ENCODE results near the gene ZMPSTE24. TPM values are rescaled to one million over a fixed set of nuclear protein-coding genes. Genes with fewer than 3 reads are reported as not detected.
"Not testable (repeated sequence)": the region's sequence is repeated elsewhere in the genome, so short reads cannot be mapped to it uniquely, and the experiment has no call there.

The ZMPSTE24 gene
- total and polyA plus RNA-seq, 7 experiments from 2014 or later = 9.5 to 31.0 (median 14.5) TPM

DNA sequence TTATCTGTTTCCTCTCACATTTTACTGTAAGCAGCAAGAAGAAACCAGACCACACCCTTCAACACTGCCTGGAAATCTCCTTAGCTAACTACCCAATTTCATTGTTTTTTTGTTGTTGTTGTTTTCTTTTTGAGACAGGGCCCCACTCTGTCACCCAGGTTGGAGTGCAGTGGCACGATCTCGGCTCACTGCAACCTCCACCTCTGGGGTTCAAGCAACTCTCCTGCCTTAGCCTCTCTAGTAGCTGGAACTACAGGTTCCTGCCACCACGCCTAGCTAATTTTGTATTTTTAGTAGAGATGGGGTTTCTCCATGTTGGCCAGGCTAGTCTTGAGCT lies 84.3 kb downstream of the ZMPSTE24 start:
- intact Hi-C loops (cut with micrococcal nuclease) = loop anchor here (1.0 to 5.0 kb wide), 2 partner anchors 43 to 245 kb away; partner anchors contain the start of gene PPT1 (in 1 of the 2)
- H3K4me1 Mint-ChIP-seq = peaks cover 45 to 67% (median 65%) of the 10 kb centered on the region in 7 donors
- not testable (repeated sequence) for H3K4me3 ChIP-seq (ENCODE audit: low read length); H3K36me3 Mint-ChIP-seq; H3K27me3 ChIP-seq (ENCODE audit: control insufficient read depth in 2 of 2, insufficient read depth in 2 of 2, low read length in 2 of 2); H3K27me3 Mint-ChIP-seq; H3K9me3 ChIP-seq (ENCODE audit: control insufficient read depth in 2 of 3, low read length in 3 of 3); H3K9me3 Mint-ChIP-seq; H3K36me3 ChIP-seq (ENCODE audit: control insufficient read depth in 2 of 3, insufficient read depth in 3 of 3, low read length in 3 of 3)
- ChIA-PET CTCF (interaction anchor here (0.6 to 10.2 kb wide), 13 partner anchors 15 to 1999 kb away, joined by 3 to 152 read pairs (median 5); partner anchors contain the start of genes SMAP2 and ZMPSTE24), POLR2A (interaction anchor here (0.6 to 3.6 kb wide), 11 partner anchors 10 to 85 kb away, joined by 3 to 23 read pairs (median 4); partner anchors contain the start of genes SMAP2 and ZMPSTE24)
- peak overlapping the region; percentile 22 to 82 (median 64) for H3K4me3 Mint-ChIP-seq
- peak; percentile 14 for ATAC-seq
- peak in 2 of 9 donors; percentile 29 to 42 for DNase-seq
- Histone ChIP-seq H3K27ac (ENCODE audit: low read depth, low read length) (peak overlapping the region; percentile 44), H3K4me1 (ENCODE audit: control insufficient read depth in 2 of 2, insufficient read depth in 2 of 2, low read length in 2 of 2) (peaks cover 6 to 48% of the 10 kb centered on the region in 2 donors)
- H3K27ac Mint-ChIP-seq = peak overlapping the region; percentile 84 to 96 (median 92)

Other genes with a start within 250 kb of the ZMPSTE24 start
- 100 to 1,000 TPM; 176 to 683 (median 282) TPM for gene CAP1, start 217.5 kb upstream of the ZMPSTE24 start, total RNA-seq
- 100 to 1,000 TPM; 519 to 668 TPM for gene CAP1, start 217.5 kb upstream of the ZMPSTE24 start, polyA plus RNA-seq
- 100 to 1,000 TPM in 2 of 5 experiments, 10 to 100 TPM in 3; 51.8 to 114 (median 62.6) TPM for gene PPT1, start 161.0 kb upstream of the ZMPSTE24 start, total RNA-seq
- gene PPT1, start 161.0 kb upstream of the ZMPSTE24 start, polyA plus RNA-seq = 100 to 1,000 TPM; 240 to 264 TPM
- gene RLF, start 96.8 kb upstream of the ZMPSTE24 start, total RNA-seq = 10 to 100 TPM; 20.9 to 28.6 (median 24.7) TPM
- 10 to 100 TPM in 1 of 2 donors, 1 to 10 TPM in 1; 9.9 to 13.0 TPM for gene RLF, start 96.8 kb upstream of the ZMPSTE24 start, polyA plus RNA-seq
- not detected for gene TMCO2, start 10.3 kb upstream of the ZMPSTE24 start, total RNA-seq
- gene TMCO2, start 10.3 kb upstream of the ZMPSTE24 start, polyA plus RNA-seq = not detected
- 10 to 100 TPM in 1 of 5 experiments, 1 to 10 TPM in 3, under 1 TPM in 1; 0.97 to 14.6 (median 3.4) TPM for gene COL9A2, start 59.0 kb downstream of the ZMPSTE24 start, total RNA-seq
- gene COL9A2, start 59.0 kb downstream of the ZMPSTE24 start, polyA plus RNA-seq = under 1 TPM; 0.43 to 0.55 TPM
- gene SMAP2, start 115.5 kb downstream of the ZMPSTE24 start, total RNA-seq = 100 to 1,000 TPM; 144 to 210 (median 187) TPM
- gene SMAP2, start 115.5 kb downstream of the ZMPSTE24 start, polyA plus RNA-seq = 100 to 1,000 TPM; 226 to 542 TPM
- 1 to 10 TPM; 2.2 to 8.3 (median 5.3) TPM for gene ZFP69B, start 192.2 kb downstream of the ZMPSTE24 start, total RNA-seq
- 1 to 10 TPM; 3.0 to 3.6 TPM for gene ZFP69B, start 192.2 kb downstream of the ZMPSTE24 start, polyA plus RNA-seq
- gene ZFP69, start 219.1 kb downstream of the ZMPSTE24 start, total RNA-seq = 1 to 10 TPM; 2.7 to 4.3 (median 3.4) TPM
- gene ZFP69, start 219.1 kb downstream of the ZMPSTE24 start, polyA plus RNA-seq = 1 to 10 TPM; 4.1 to 7.8 TPM